Measurements from ENCODE around the gene IGFLR1. TPM values are rescaled to one million over a fixed set of nuclear protein-coding genes. Genes with fewer than 3 reads are reported as not detected.

IGFLR1 gene
- total RNA-seq: 62.4 and 75.2 TPM in 2 replicates

GRCh38 chr19:35742121-35742724, at the start of gene IGFLR1:
Gene IGFLR1, minus strand, starts transcription at chr19:35742452. Its CDS starts 1,272 bp downstream, at chr19:35741180.
- intact Hi-C loops (cut with micrococcal nuclease): loop anchor here (1.0 to 10.0 kb wide), 2 partner anchors 29 to 373 kb away; partner anchors contain the start of genes OVOL3, POLR2I and TBCB
- peak; percentile 92 for DNase-seq
- Mint-ChIP-seq H3K4me1 (peaks cover 45% of the 10 kb centered on the region), H3K27me3 (no peaks in the 10 kb centered on the region), H3K9me3 (no peaks in the 10 kb centered on the region), H3K27ac (peak within 1 kb of the TSS; percentile 98), H3K4me3 (peak within 1 kb of the TSS; percentile 94), H3K36me3 (ENCODE audit: low read depth) (peaks cover 28% of the 10 kb centered on the region)

GRCh38 chr19:35791814-35792279, 49.6 kb upstream of the IGFLR1 start:
- no peak for DNase-seq
- no peaks in the 10 kb centered on the region for H3K36me3 Mint-ChIP-seq (ENCODE audit: low read depth)
- H3K27ac Mint-ChIP-seq: no peak overlapping the region
- intact Hi-C loops (cut with micrococcal nuclease): no loop called here
- H3K4me1 Mint-ChIP-seq: no peaks in the 10 kb centered on the region
- H3K4me3 Mint-ChIP-seq: no peak overlapping the region
- no peaks in the 10 kb centered on the region for H3K9me3 Mint-ChIP-seq
- peaks cover 16% of the 10 kb centered on the region for H3K27me3 Mint-ChIP-seq

- intact Hi-C loops (cut with micrococcal nuclease): no loop called here
- H3K4me3 Mint-ChIP-seq: no peak overlapping the region
- H3K4me1 Mint-ChIP-seq: no peaks in the 10 kb centered on the region
- peaks cover 10% of the 10 kb centered on the region for H3K27me3 Mint-ChIP-seq
- no peaks in the 10 kb centered on the region for H3K9me3 Mint-ChIP-seq
- H3K36me3 Mint-ChIP-seq (ENCODE audit: low read depth): no peaks in the 10 kb centered on the region
- no peak overlapping the region for H3K27ac Mint-ChIP-seq
- DNase-seq: peak; percentile 69
Observed at GRCh38 chr19:35790981-35791813, 48.9 kb upstream of the IGFLR1 start.

GRCh38 chr19:35789978-35790944, 48.0 kb upstream of the IGFLR1 start:
- DNase-seq: no peak
- Mint-ChIP-seq H3K9me3 (no peaks in the 10 kb centered on the region), H3K4me3 (no peak overlapping the region), H3K27ac (no peak overlapping the region), H3K4me1 (no peaks in the 10 kb centered on the region), H3K36me3 (ENCODE audit: low read depth) (peaks cover 3% of the 10 kb centered on the region), H3K27me3 (peaks cover 4% of the 10 kb centered on the region)
- intact Hi-C loops (cut with micrococcal nuclease): no loop called here

GRCh38 chr19:35789195-35789977, 47.1 kb upstream of the IGFLR1 start:
- peaks cover 4% of the 10 kb centered on the region for H3K27me3 Mint-ChIP-seq
- intact Hi-C loops (cut with micrococcal nuclease): no loop called here
- no peak overlapping the region for H3K4me3 Mint-ChIP-seq
- H3K27ac Mint-ChIP-seq: no peak overlapping the region
- peaks cover 3% of the 10 kb centered on the region for H3K36me3 Mint-ChIP-seq (ENCODE audit: low read depth)
- no peaks in the 10 kb centered on the region for H3K9me3 Mint-ChIP-seq
- no peaks in the 10 kb centered on the region for H3K4me1 Mint-ChIP-seq
- no peak for DNase-seq

- intact Hi-C loops (cut with micrococcal nuclease): no loop called here
- peaks cover 5% of the 10 kb centered on the region for H3K36me3 Mint-ChIP-seq (ENCODE audit: low read depth)
- no peaks in the 10 kb centered on the region for H3K9me3 Mint-ChIP-seq
- DNase-seq: no peak
- no peaks in the 10 kb centered on the region for H3K4me1 Mint-ChIP-seq
- H3K4me3 Mint-ChIP-seq: no peak overlapping the region
- no peak overlapping the region for H3K27ac Mint-ChIP-seq
- no peaks in the 10 kb centered on the region for H3K27me3 Mint-ChIP-seq
Observed at GRCh38 chr19:35788205-35788960, 46.1 kb upstream of the IGFLR1 start.

- H3K27me3 Mint-ChIP-seq: no peaks in the 10 kb centered on the region
- intact Hi-C loops (cut with micrococcal nuclease): no loop called here
- DNase-seq: no peak
- no peaks in the 10 kb centered on the region for H3K4me1 Mint-ChIP-seq
- H3K9me3 Mint-ChIP-seq: no peaks in the 10 kb centered on the region
- peaks cover 13% of the 10 kb centered on the region for H3K36me3 Mint-ChIP-seq (ENCODE audit: low read depth)
- H3K4me3 Mint-ChIP-seq: no peak overlapping the region
- no peak overlapping the region for H3K27ac Mint-ChIP-seq
Observed at GRCh38 chr19:35787227-35787799, 45.1 kb upstream of the IGFLR1 start.

GRCh38 chr19:35786299-35787160, 44.3 kb upstream of the IGFLR1 start:
- intact Hi-C loops (cut with micrococcal nuclease): no loop called here
- Mint-ChIP-seq H3K4me1 (no peaks in the 10 kb centered on the region), H3K27me3 (no peaks in the 10 kb centered on the region)

GRCh38 chr19:35785339-35785627, 43.0 kb upstream of the IGFLR1 start:
- no peak for DNase-seq
- intact Hi-C loops (cut with micrococcal nuclease): no loop called here
- no peaks in the 10 kb centered on the region for H3K27me3 Mint-ChIP-seq
- H3K9me3 Mint-ChIP-seq: no peaks in the 10 kb centered on the region
- H3K4me3 Mint-ChIP-seq: no peak overlapping the region
- H3K27ac Mint-ChIP-seq: no peak overlapping the region
- no peaks in the 10 kb centered on the region for H3K4me1 Mint-ChIP-seq
- peaks cover 20% of the 10 kb centered on the region for H3K36me3 Mint-ChIP-seq (ENCODE audit: low read depth)

More at GRCh38 chr19:35786299-35787160, 44.3 kb upstream of the IGFLR1 start:
- no peaks in the 10 kb centered on the region for H3K9me3 Mint-ChIP-seq
- no peak overlapping the region for H3K27ac Mint-ChIP-seq
- peaks cover 15% of the 10 kb centered on the region for H3K36me3 Mint-ChIP-seq (ENCODE audit: low read depth)
- no peak overlapping the region for H3K4me3 Mint-ChIP-seq
- DNase-seq: no peak

GRCh38 chr19:35784503-35785338, 42.5 kb upstream of the IGFLR1 start:
- DNase-seq: no peak
- Mint-ChIP-seq H3K36me3 (ENCODE audit: low read depth) (peaks cover 21% of the 10 kb centered on the region), H3K4me1 (no peaks in the 10 kb centered on the region), H3K4me3 (no peak overlapping the region), H3K27ac (no peak overlapping the region), H3K27me3 (no peaks in the 10 kb centered on the region), H3K9me3 (no peaks in the 10 kb centered on the region)
- intact Hi-C loops (cut with micrococcal nuclease): no loop called here
